Measurements from ENCODE around the gene SLC27A4.

SLC27A4 gene

GRCh38 chr9:128314697-128315096, 25.6 kb upstream of the SLC27A4 start:
- Histone ChIP-seq H2BK120ac (ENCODE audit: low read depth, low read length) (no peak overlapping the region), H3K4me3 (ENCODE audit: insufficient read depth in 1 of 2, low read depth in 1 of 2, low read length in 2 of 2) (no peak overlapping the region), H3K27me3 (ENCODE audit: control insufficient read depth in 1 of 2, insufficient read depth in 1 of 2, low read length in 2 of 2) (no peaks in the 10 kb centered on the region), H2BK5ac (ENCODE audit: low read depth, low read length, poor library complexity, severe bottlenecking) (no peak overlapping the region), H3K9ac (ENCODE audit: low read length) (no peak overlapping the region), H3K23ac (ENCODE audit: low read length in 2 of 2) (no peak overlapping the region), H3K18ac (ENCODE audit: low read depth in 1 of 2, low read length in 2 of 2) (no peak overlapping the region), H3K4ac (ENCODE audit: low read depth in 1 of 2, low read length in 2 of 2) (no peak overlapping the region), H2AK5ac (ENCODE audit: low read length, severe bottlenecking) (no peak overlapping the region), H4K91ac (ENCODE audit: low read length) (no peak overlapping the region), H2BK12ac (ENCODE audit: low read length in 2 of 2) (no peak overlapping the region), H4K8ac (ENCODE audit: low read length) (no peak overlapping the region), H3K9me3 (ENCODE audit: control insufficient read depth, low read length) (no peaks in the 10 kb centered on the region), H3K36me3 (ENCODE audit: control insufficient read depth in 1 of 2, insufficient read depth in 2 of 2, low read depth in 1 of 2, low read length in 2 of 2) (peaks cover 59 to 60% of the 10 kb centered on the region in 2 experiments), H3K27ac (ENCODE audit: low read length, poor library complexity, severe bottlenecking) (no peak overlapping the region), H2AFZ (ENCODE audit: low read depth, low read length) (no peak overlapping the region), H3K4me1 (ENCODE audit: control insufficient read depth, insufficient read depth, low read depth, low read length) (no peaks in the 10 kb centered on the region), H3K79me1 (replicated peaks; ENCODE audit: low read length, poor library complexity, severe bottlenecking) (peaks cover 9% of the 10 kb centered on the region), H2BK15ac (ENCODE audit: low read depth, poor library complexity, severe bottlenecking) (no peak overlapping the region), H3K14ac (ENCODE audit: low read length in 2 of 2) (no peak overlapping the region), H3K4me2 (ENCODE audit: low read length, poor library complexity, severe bottlenecking) (no peak overlapping the region)
- no peak for DNase-seq
- 91% methylated on average over 3 of the region's 4 CpGs for WGBS

GRCh38 chr9:128316421-128316820, 23.9 kb upstream of the SLC27A4 start:
- H3K9ac ChIP-seq (ENCODE audit: low read length) = no peak overlapping the region

GRCh38 chr9:128317629-128318028, 22.7 kb upstream of the SLC27A4 start:
- no peak overlapping the region for H2AFZ ChIP-seq (ENCODE audit: low read depth, low read length)
- no peak overlapping the region for H3K4ac ChIP-seq (ENCODE audit: low read depth in 1 of 2, low read length in 2 of 2)
- H3K9ac ChIP-seq (ENCODE audit: low read length) = no peak overlapping the region
- H3K4me1 ChIP-seq (ENCODE audit: control insufficient read depth, insufficient read depth, low read depth, low read length) = peaks cover 5% of the 10 kb centered on the region
- no peak overlapping the region for H3K14ac ChIP-seq (ENCODE audit: low read length in 2 of 2)
- H2BK120ac ChIP-seq (ENCODE audit: low read depth, low read length) = no peak overlapping the region
- no peaks in the 10 kb centered on the region for H3K9me3 ChIP-seq (ENCODE audit: control insufficient read depth, low read length)
- H2BK12ac ChIP-seq (ENCODE audit: low read length in 2 of 2) = no peak overlapping the region
- H4K91ac ChIP-seq (ENCODE audit: low read length) = no peak overlapping the region
- no peak overlapping the region for H3K23ac ChIP-seq (ENCODE audit: low read length in 2 of 2)
- H2BK5ac ChIP-seq (ENCODE audit: low read depth, low read length, poor library complexity, severe bottlenecking) = no peak overlapping the region
- H3K18ac ChIP-seq (ENCODE audit: low read depth in 1 of 2, low read length in 2 of 2) = no peak overlapping the region
- H3K4me3 ChIP-seq (ENCODE audit: insufficient read depth in 1 of 2, low read depth in 1 of 2, low read length in 2 of 2) = no peak overlapping the region
- H3K36me3 ChIP-seq (ENCODE audit: control insufficient read depth in 1 of 2, insufficient read depth in 2 of 2, low read depth in 1 of 2, low read length in 2 of 2) = peaks cover 38 to 47% of the 10 kb centered on the region in 2 experiments
- WGBS = 93% methylated on average over 2 of the region's 2 CpGs
- no peak for DNase-seq
- no peak overlapping the region for H2AK5ac ChIP-seq (ENCODE audit: low read length, severe bottlenecking)
- no peak overlapping the region for H4K8ac ChIP-seq (ENCODE audit: low read length)
- H3K27me3 ChIP-seq (ENCODE audit: control insufficient read depth in 1 of 2, insufficient read depth in 1 of 2, low read length in 2 of 2) = no peaks in the 10 kb centered on the region
- H3K79me1 ChIP-seq (replicated peaks; ENCODE audit: low read length, poor library complexity, severe bottlenecking) = peaks cover 20% of the 10 kb centered on the region
- H3K4me2 ChIP-seq (ENCODE audit: low read length, poor library complexity, severe bottlenecking) = no peak overlapping the region
- no peak overlapping the region for H3K27ac ChIP-seq (ENCODE audit: low read length, poor library complexity, severe bottlenecking)
- no peak overlapping the region for H2BK15ac ChIP-seq (ENCODE audit: low read depth, poor library complexity, severe bottlenecking)

More at GRCh38 chr9:128316421-128316820, 23.9 kb upstream of the SLC27A4 start:
- H2BK12ac ChIP-seq (ENCODE audit: low read length in 2 of 2) = no peak overlapping the region
- no peaks in the 10 kb centered on the region for H3K9me3 ChIP-seq (ENCODE audit: control insufficient read depth, low read length)
- no peak overlapping the region for H3K4ac ChIP-seq (ENCODE audit: low read depth in 1 of 2, low read length in 2 of 2)
- no peak overlapping the region for H4K8ac ChIP-seq (ENCODE audit: low read length)
- no peaks in the 10 kb centered on the region for H3K27me3 ChIP-seq (ENCODE audit: control insufficient read depth in 1 of 2, insufficient read depth in 1 of 2, low read length in 2 of 2)
- H3K14ac ChIP-seq (ENCODE audit: low read length in 2 of 2) = no peak overlapping the region
- no peak overlapping the region for H3K18ac ChIP-seq (ENCODE audit: low read depth in 1 of 2, low read length in 2 of 2)
- H3K79me1 ChIP-seq (replicated peaks; ENCODE audit: low read length, poor library complexity, severe bottlenecking) = peaks cover 14% of the 10 kb centered on the region
- WGBS = 88% methylated on average over 7 of the region's 9 CpGs
- no peak overlapping the region for H3K23ac ChIP-seq (ENCODE audit: low read length in 2 of 2)
- H4K91ac ChIP-seq (ENCODE audit: low read length) = no peak overlapping the region
- H2AK5ac ChIP-seq (ENCODE audit: low read length, severe bottlenecking) = no peak overlapping the region
- peaks cover 43 to 49% of the 10 kb centered on the region in 2 experiments for H3K36me3 ChIP-seq (ENCODE audit: control insufficient read depth in 1 of 2, insufficient read depth in 2 of 2, low read depth in 1 of 2, low read length in 2 of 2)
- no peak overlapping the region for H2BK15ac ChIP-seq (ENCODE audit: low read depth, poor library complexity, severe bottlenecking)
- no peak overlapping the region for H2AFZ ChIP-seq (ENCODE audit: low read depth, low read length)
- no peak overlapping the region for H3K4me2 ChIP-seq (ENCODE audit: low read length, poor library complexity, severe bottlenecking)
- H2BK5ac ChIP-seq (ENCODE audit: low read depth, low read length, poor library complexity, severe bottlenecking) = no peak overlapping the region
- H3K27ac ChIP-seq (ENCODE audit: low read length, poor library complexity, severe bottlenecking) = no peak overlapping the region
- H2BK120ac ChIP-seq (ENCODE audit: low read depth, low read length) = no peak overlapping the region
- no peak overlapping the region for H3K4me3 ChIP-seq (ENCODE audit: insufficient read depth in 1 of 2, low read depth in 1 of 2, low read length in 2 of 2)
- H3K4me1 ChIP-seq (ENCODE audit: control insufficient read depth, insufficient read depth, low read depth, low read length) = peaks cover 2% of the 10 kb centered on the region
- DNase-seq = no peak

GRCh38 chr9:128321343-128321742, 19.0 kb upstream of the SLC27A4 start:
- Histone ChIP-seq H3K4ac (ENCODE audit: low read depth in 1 of 2, low read length in 2 of 2) (no peak overlapping the region), H2BK120ac (ENCODE audit: low read depth, low read length) (no peak overlapping the region), H4K91ac (ENCODE audit: low read length) (no peak overlapping the region), H3K4me3 (ENCODE audit: insufficient read depth in 1 of 2, low read depth in 1 of 2, low read length in 2 of 2) (peak overlapping the region in 1 of 2 experiments; percentile 91), H2BK5ac (ENCODE audit: low read depth, low read length, poor library complexity, severe bottlenecking) (no peak overlapping the region), H3K18ac (ENCODE audit: low read depth in 1 of 2, low read length in 2 of 2) (no peak overlapping the region), H3K4me1 (ENCODE audit: control insufficient read depth, insufficient read depth, low read depth, low read length) (peaks cover 12% of the 10 kb centered on the region), H3K9me3 (ENCODE audit: control insufficient read depth, low read length) (no peaks in the 10 kb centered on the region), H4K8ac (ENCODE audit: low read length) (no peak overlapping the region), H3K36me3 (ENCODE audit: control insufficient read depth in 1 of 2, insufficient read depth in 2 of 2, low read depth in 1 of 2, low read length in 2 of 2) (peaks cover 29 to 43% of the 10 kb centered on the region in 2 experiments), H2BK15ac (ENCODE audit: low read depth, poor library complexity, severe bottlenecking) (no peak overlapping the region), H3K14ac (ENCODE audit: low read length in 2 of 2) (no peak overlapping the region), H2AK5ac (ENCODE audit: low read length, severe bottlenecking) (peak overlapping the region; percentile 0), H3K27me3 (ENCODE audit: control insufficient read depth in 1 of 2, insufficient read depth in 1 of 2, low read length in 2 of 2) (no peaks in the 10 kb centered on the region), H3K9ac (ENCODE audit: low read length) (peak overlapping the region; percentile 93), H3K79me1 (replicated peaks; ENCODE audit: low read length, poor library complexity, severe bottlenecking) (peaks cover 31% of the 10 kb centered on the region), H3K27ac (ENCODE audit: low read length, poor library complexity, severe bottlenecking) (no peak overlapping the region), H2BK12ac (ENCODE audit: low read length in 2 of 2) (no peak overlapping the region), H3K23ac (ENCODE audit: low read length in 2 of 2) (no peak overlapping the region), H2AFZ (ENCODE audit: low read depth, low read length) (no peak overlapping the region), H3K4me2 (ENCODE audit: low read length, poor library complexity, severe bottlenecking) (peak overlapping the region; percentile 72)
- no peak for DNase-seq
- WGBS = 93% methylated on average over 4 of the region's 7 CpGs

Measured in mesenchymal stem cell (in vitro differentiated cells and primary cell).